ENCODE measurements around the gene KRTAP10-3.

- TF ChIP-seq POLR2A (IDR thresholded peaks at IDR 0.05; ENCODE audit: extremely low read depth, insufficient read length) = no peak
- TF ChIP-seq, protein P1, sequence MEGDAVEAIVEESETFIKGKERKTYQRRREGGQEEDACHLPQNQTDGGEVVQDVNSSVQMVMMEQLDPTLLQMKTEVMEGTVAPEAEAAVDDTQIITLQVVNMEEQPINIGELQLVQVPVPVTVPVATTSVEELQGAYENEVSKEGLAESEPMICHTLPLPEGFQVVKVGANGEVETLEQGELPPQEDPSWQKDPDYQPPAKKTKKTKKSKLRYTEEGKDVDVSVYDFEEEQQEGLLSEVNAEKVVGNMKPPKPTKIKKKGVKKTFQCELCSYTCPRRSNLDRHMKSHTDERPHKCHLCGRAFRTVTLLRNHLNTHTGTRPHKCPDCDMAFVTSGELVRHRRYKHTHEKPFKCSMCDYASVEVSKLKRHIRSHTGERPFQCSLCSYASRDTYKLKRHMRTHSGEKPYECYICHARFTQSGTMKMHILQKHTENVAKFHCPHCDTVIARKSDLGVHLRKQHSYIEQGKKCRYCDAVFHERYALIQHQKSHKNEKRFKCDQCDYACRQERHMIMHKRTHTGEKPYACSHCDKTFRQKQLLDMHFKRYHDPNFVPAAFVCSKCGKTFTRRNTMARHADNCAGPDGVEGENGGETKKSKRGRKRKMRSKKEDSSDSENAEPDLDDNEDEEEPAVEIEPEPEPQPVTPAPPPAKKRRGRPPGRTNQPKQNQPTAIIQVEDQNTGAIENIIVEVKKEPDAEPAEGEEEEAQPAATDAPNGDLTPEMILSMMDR (IDR thresholded peaks at IDR 0.05; ENCODE audit: low read depth, low read length) = no peak
- no peak for TF ChIP-seq MYC (IDR thresholded peaks at IDR 0.05; ENCODE audit: low read depth, low read length)
- TF ChIP-seq, protein P2, sequence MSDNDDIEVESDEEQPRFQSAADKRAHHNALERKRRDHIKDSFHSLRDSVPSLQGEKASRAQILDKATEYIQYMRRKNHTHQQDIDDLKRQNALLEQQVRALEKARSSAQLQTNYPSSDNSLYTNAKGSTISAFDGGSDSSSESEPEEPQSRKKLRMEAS (IDR thresholded peaks at IDR 0.05; ENCODE audit: low read depth, low read length) = no peak
Measured at GRCh38 chr21:44529503-44530125, 29.0 kb downstream of the KRTAP10-3 start.

Data from NB4 (cell line).